Measurements from ENCODE around the gene ZFAND6. TPM values are rescaled to one million over a fixed set of nuclear protein-coding genes. Genes with fewer than 3 reads are reported as not detected.
"Not testable (repeated sequence)": the region's sequence is repeated elsewhere in the genome, so short reads cannot be mapped to it uniquely, and the experiment has no call there.

Gene ZFAND6
- polyA plus RNA-seq, 3 donors: 41.6 to 106 (median 99.6) TPM

DNA sequence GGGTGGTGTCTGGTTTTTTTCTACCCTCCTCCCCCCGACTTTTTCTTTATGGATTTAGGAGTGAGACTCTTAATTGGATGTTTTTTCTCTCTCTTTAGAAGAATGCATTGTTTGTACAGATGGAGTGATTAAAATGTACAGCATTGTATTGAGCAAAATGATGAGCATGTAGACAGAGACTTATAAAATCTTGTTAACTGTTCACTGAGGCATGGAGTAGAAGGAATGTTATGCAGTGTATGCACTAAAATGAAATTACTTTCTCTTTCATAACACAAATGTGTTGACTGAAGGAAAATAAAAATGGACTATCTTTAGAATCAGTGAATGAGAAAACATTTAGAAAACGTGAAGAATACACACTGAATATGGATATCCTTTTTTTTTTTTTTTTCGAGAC lies 39.8 kb downstream of the ZFAND6 start:
- H3K36me3 Mint-ChIP-seq: peaks cover 14 to 30% of the 10 kb centered on the region in 2 donors
- H3K27me3 Mint-ChIP-seq (ENCODE audit: low read depth in 3 of 3): no peaks in the 10 kb centered on the region
- no peak overlapping the region for H3K4me2 ChIP-seq (replicated peaks; ENCODE audit: extremely low read depth, low read length, poor library complexity, severe bottlenecking)
- WGBS (ENCODE audit: insufficient coverage): no CpG with 5 or more reads among the region's 3 CpGs
- TF ChIP-seq, protein P1, sequence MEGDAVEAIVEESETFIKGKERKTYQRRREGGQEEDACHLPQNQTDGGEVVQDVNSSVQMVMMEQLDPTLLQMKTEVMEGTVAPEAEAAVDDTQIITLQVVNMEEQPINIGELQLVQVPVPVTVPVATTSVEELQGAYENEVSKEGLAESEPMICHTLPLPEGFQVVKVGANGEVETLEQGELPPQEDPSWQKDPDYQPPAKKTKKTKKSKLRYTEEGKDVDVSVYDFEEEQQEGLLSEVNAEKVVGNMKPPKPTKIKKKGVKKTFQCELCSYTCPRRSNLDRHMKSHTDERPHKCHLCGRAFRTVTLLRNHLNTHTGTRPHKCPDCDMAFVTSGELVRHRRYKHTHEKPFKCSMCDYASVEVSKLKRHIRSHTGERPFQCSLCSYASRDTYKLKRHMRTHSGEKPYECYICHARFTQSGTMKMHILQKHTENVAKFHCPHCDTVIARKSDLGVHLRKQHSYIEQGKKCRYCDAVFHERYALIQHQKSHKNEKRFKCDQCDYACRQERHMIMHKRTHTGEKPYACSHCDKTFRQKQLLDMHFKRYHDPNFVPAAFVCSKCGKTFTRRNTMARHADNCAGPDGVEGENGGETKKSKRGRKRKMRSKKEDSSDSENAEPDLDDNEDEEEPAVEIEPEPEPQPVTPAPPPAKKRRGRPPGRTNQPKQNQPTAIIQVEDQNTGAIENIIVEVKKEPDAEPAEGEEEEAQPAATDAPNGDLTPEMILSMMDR (IDR thresholded peaks at IDR 0.05): no peak
- H3K9ac ChIP-seq (ENCODE audit: insufficient read depth, low read length, poor library complexity, severe bottlenecking): no peak overlapping the region
- no peaks in the 10 kb centered on the region for H3K27me3 ChIP-seq (ENCODE audit: control insufficient read depth in 2 of 2, insufficient read depth in 2 of 2, low read length in 2 of 2)
- peaks cover 2% of the 10 kb centered on the region for H3K4me1 Mint-ChIP-seq
- peaks cover 76% of the 10 kb centered on the region for H3K79me2 ChIP-seq (ENCODE audit: insufficient read depth, low read length)
- H3K9me3 ChIP-seq (replicated peaks in 1 of 2; ENCODE audit: control insufficient read depth in 1 of 2, insufficient read depth in 1 of 2, low read length in 2 of 2): no peaks in the 10 kb centered on the region
- no peak overlapping the region for H2AFZ ChIP-seq (ENCODE audit: insufficient read depth, low read depth, low read length, poor library complexity, severe bottlenecking)
- H3K4me1 ChIP-seq (ENCODE audit: control insufficient read depth in 1 of 2, insufficient read depth in 2 of 2, low read length in 2 of 2): no peaks in the 10 kb centered on the region
- no peak overlapping the region for H3K4me3 ChIP-seq (replicated peaks in 1 of 3; ENCODE audit: low read depth in 2 of 3, low read length in 3 of 3)
- no peak overlapping the region for H3K27ac Mint-ChIP-seq
- intact Hi-C loops (cut with micrococcal nuclease): no loop called here
- H3K36me3 ChIP-seq (replicated peaks in 1 of 2; ENCODE audit: control insufficient read depth in 1 of 2, insufficient read depth in 2 of 2, low read length in 2 of 2): peaks cover 0 to 12% of the 10 kb centered on the region in 2 donors
- no peak overlapping the region for H3K4me3 Mint-ChIP-seq
- DNase-seq: no peak
- no peaks in the 10 kb centered on the region for H3K9me3 Mint-ChIP-seq
- no peak overlapping the region for H3K27ac ChIP-seq (ENCODE audit: low read depth in 1 of 2, low read length in 2 of 2)
- H4K20me1 ChIP-seq (ENCODE audit: insufficient read depth, low read length): peaks cover 96% of the 10 kb centered on the region

DNA sequence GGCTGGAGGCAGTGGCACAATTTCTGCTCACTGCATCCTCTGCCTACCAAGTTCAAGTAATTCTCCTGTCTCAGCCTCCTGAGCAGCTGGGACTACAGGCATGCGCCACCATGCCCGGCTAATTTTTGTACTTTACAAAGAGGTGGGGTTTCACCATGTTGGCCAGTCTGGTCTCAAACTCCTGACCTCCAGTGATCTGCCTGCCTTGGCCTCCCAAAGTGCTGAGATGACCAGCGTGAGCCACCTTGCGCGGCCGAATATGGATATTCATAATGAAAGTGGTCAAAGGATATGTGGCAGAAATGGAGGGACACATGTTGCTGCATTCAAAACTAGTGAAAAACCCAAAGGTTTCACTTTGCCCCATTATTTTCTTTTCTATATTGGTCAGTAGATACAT lies 40.2 kb downstream of the ZFAND6 start:
- H3K4me3 Mint-ChIP-seq; H2AFZ ChIP-seq (ENCODE audit: insufficient read depth, low read depth, low read length, poor library complexity, severe bottlenecking); H3K27ac ChIP-seq (ENCODE audit: low read depth in 1 of 2, low read length in 2 of 2); H3K4me2 ChIP-seq (replicated peaks; ENCODE audit: extremely low read depth, low read length, poor library complexity, severe bottlenecking); intact Hi-C loops (cut with micrococcal nuclease); H3K27me3 ChIP-seq (ENCODE audit: control insufficient read depth in 2 of 2, insufficient read depth in 2 of 2, low read length in 2 of 2); H3K4me3 ChIP-seq (replicated peaks in 1 of 3; ENCODE audit: low read depth in 2 of 3, low read length in 3 of 3); H3K27me3 Mint-ChIP-seq (ENCODE audit: low read depth in 3 of 3); H3K9me3 ChIP-seq (replicated peaks in 1 of 2; ENCODE audit: control insufficient read depth in 1 of 2, insufficient read depth in 1 of 2, low read length in 2 of 2); H3K9me3 Mint-ChIP-seq; H3K4me1 ChIP-seq (ENCODE audit: control insufficient read depth in 1 of 2, insufficient read depth in 2 of 2, low read length in 2 of 2); DNase-seq; H3K9ac ChIP-seq (ENCODE audit: insufficient read depth, low read length, poor library complexity, severe bottlenecking); H3K4me1 Mint-ChIP-seq: not testable (repeated sequence)
- Mint-ChIP-seq H3K36me3 (peaks cover 14 to 28% of the 10 kb centered on the region in 2 donors), H3K27ac (peak overlapping the region in 1 of 7 donors; percentile 40)
- Histone ChIP-seq H3K79me2 (ENCODE audit: insufficient read depth, low read length) (peaks cover 71% of the 10 kb centered on the region), H3K36me3 (replicated peaks in 1 of 2; ENCODE audit: control insufficient read depth in 1 of 2, insufficient read depth in 2 of 2, low read length in 2 of 2) (peaks cover 0 to 12% of the 10 kb centered on the region in 2 donors), H4K20me1 (ENCODE audit: insufficient read depth, low read length) (peaks cover 95% of the 10 kb centered on the region)
- 100% methylated on average over 1 of the region's 6 CpGs for WGBS (ENCODE audit: insufficient coverage)

Measured in CD14-positive monocyte (primary cell).